RWPE2 (cell line): ENCODE results near the gene MB21D2.

Experiments
- ATAC-seq: fragments of 200-7000 bp; cut with Tn5 transposase; 3 replicates; pipeline ENCODE4 v1.9.1; 2021; ENCODE audit warnings: low read depth
- DNase-seq: peaks from one replicate; pipeline ENCODE4 v3.0.0-alpha.2; 2020; ENCODE audit warnings: low spot score
- H3K27ac ChIP-seq: fragments of 450-650 bp; 2 replicates; pipeline ENCODE4 v1.5.1; 2017; ENCODE audit warnings: mild to moderate bottlenecking; ENCODE audit not compliant: poor library complexity, severe bottlenecking
- H3K27me3 ChIP-seq: fragments of 250-450 bp; sonication (Bioruptor Pico); 2 replicates; pipeline ENCODE4 v1.5.1; 2021; ENCODE audit warnings: mild to moderate bottlenecking, moderate library complexity; ENCODE audit not compliant: insufficient read depth, poor library complexity, severe bottlenecking
- H3K36me3 ChIP-seq: fragments of 250-450 bp; sonication (Bioruptor Pico); 2 replicates; pipeline ENCODE4 v1.5.1; 2020; ENCODE audit warnings: low read depth, mild to moderate bottlenecking, moderate library complexity
- H3K4me1 ChIP-seq: fragments of 250-450 bp; sonication (Bioruptor Pico); 2 replicates; pipeline ENCODE4 v1.5.1; 2021; ENCODE audit warnings: mild to moderate bottlenecking, moderate library complexity; ENCODE audit not compliant: insufficient read depth, poor library complexity, severe bottlenecking
- H3K4me3 ChIP-seq: fragments of 250-450 bp; sonication (Bioruptor Pico); 2 replicates; pipeline ENCODE4 v1.5.1; 2021; ENCODE audit warnings: mild to moderate bottlenecking, moderate library complexity; ENCODE audit not compliant: severe bottlenecking
- H3K9me3 ChIP-seq: fragments of 250-450 bp; sonication (Bioruptor Pico); 2 replicates; pipeline ENCODE4 v1.5.1; 2021; ENCODE audit warnings: mild to moderate bottlenecking, moderate library complexity; ENCODE audit not compliant: severe bottlenecking
- TF ChIP-seq, protein P1 (sequence below): fragments of 450-650 bp; IDR thresholded peaks from one replicate; pipeline ENCODE4 v1.5.1; 2017; ENCODE audit warnings: mild to moderate bottlenecking, moderate library complexity; ENCODE audit not compliant: poor library complexity, severe bottlenecking

The MB21D2 gene

DNA sequence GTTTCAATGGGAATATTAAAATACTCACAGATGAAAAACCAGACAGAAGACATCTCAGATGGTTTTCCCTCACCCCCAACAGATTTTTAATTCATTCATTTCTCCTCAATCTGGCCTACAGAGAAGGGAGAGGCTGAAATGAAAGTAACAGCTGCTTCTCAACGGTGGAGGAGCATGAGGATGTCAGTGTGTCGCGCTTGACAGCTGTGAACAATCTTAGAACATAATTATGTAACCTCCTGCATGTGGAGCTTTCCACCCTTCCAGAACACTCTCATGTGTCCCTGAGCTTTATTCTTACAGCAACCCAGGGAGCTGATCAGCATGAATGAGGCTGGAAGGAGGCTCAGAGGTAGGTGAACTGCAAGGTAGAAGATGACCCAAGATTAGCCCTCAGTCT is 52.7 kb downstream of the MB21D2 start:
- Histone ChIP-seq H3K36me3 (no peaks in the 10 kb centered on the region), H3K27ac (no peak overlapping the region), H3K27me3 (no peaks in the 10 kb centered on the region), H3K4me3 (no peak overlapping the region), H3K4me1 (peaks cover 6% of the 10 kb centered on the region), H3K9me3 (no peaks in the 10 kb centered on the region)
- TF ChIP-seq, protein P1, sequence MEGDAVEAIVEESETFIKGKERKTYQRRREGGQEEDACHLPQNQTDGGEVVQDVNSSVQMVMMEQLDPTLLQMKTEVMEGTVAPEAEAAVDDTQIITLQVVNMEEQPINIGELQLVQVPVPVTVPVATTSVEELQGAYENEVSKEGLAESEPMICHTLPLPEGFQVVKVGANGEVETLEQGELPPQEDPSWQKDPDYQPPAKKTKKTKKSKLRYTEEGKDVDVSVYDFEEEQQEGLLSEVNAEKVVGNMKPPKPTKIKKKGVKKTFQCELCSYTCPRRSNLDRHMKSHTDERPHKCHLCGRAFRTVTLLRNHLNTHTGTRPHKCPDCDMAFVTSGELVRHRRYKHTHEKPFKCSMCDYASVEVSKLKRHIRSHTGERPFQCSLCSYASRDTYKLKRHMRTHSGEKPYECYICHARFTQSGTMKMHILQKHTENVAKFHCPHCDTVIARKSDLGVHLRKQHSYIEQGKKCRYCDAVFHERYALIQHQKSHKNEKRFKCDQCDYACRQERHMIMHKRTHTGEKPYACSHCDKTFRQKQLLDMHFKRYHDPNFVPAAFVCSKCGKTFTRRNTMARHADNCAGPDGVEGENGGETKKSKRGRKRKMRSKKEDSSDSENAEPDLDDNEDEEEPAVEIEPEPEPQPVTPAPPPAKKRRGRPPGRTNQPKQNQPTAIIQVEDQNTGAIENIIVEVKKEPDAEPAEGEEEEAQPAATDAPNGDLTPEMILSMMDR = no peak
- DNase-seq (no peak), ATAC-seq (no peak)

DNA sequence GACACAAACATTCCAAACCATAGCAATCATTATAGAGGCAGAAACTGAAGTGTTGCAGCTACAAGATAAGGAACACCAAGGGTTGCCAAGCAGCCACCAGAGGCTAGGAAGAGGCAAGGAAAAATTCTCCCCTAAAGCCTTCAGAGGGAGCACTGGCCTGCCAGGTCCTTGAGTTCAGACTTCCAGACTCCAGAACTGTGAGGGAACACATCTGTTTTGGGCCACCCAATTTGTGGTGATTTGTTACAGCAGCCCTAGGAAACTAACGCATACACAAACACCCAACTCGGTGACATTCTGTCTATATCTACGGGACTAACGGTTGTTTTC is 54.6 kb downstream of the MB21D2 start:
- no peak for ATAC-seq
- Histone ChIP-seq H3K27me3 (no peaks in the 10 kb centered on the region), H3K27ac (no peak overlapping the region), H3K4me3 (no peak overlapping the region), H3K4me1 (no peaks in the 10 kb centered on the region), H3K9me3 (no peaks in the 10 kb centered on the region), H3K36me3 (no peaks in the 10 kb centered on the region)
- TF ChIP-seq, protein P1 = no peak
- no peak for DNase-seq

DNA sequence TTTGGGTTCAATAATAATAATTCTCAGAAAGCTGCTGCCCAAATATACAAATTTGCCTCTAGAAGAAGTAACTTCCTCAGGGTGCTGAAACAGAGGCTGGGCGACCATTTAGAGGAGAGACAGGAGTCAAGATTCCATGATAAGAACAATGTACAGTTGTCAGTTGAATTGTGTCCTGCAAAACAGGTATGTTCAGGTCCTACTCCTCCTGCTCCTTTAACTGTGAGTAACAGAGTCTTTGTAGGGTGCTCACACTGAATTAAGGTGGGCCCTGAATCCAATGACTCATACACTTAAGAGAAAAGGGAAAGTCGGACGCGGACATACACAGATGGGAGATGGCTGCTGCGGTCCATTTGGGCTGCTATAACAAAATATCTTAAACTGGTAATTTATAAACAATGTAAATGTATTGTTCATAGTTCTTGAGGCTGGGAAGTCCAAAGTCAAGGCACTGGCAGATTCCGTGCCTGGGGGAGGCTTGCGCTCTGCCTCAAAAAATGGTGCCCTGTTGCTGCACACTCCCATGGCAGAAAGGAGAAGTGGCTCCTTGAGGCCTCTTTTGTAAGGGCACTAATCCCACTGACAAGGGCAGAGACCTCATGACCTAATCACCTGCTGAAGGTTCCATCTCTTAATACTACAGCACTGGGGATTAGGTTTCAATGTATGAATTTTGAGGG is 55.1 kb downstream of the MB21D2 start:
- no peak overlapping the region for H3K4me3 ChIP-seq
- no peaks in the 10 kb centered on the region for H3K27me3 ChIP-seq
- DNase-seq (no peak), ATAC-seq (no peak)
- no peaks in the 10 kb centered on the region for H3K36me3 ChIP-seq
- H3K27ac ChIP-seq = no peak overlapping the region
- TF ChIP-seq, protein P1 = no peak
- H3K4me1 ChIP-seq = no peaks in the 10 kb centered on the region
- H3K9me3 ChIP-seq = no peaks in the 10 kb centered on the region

DNA sequence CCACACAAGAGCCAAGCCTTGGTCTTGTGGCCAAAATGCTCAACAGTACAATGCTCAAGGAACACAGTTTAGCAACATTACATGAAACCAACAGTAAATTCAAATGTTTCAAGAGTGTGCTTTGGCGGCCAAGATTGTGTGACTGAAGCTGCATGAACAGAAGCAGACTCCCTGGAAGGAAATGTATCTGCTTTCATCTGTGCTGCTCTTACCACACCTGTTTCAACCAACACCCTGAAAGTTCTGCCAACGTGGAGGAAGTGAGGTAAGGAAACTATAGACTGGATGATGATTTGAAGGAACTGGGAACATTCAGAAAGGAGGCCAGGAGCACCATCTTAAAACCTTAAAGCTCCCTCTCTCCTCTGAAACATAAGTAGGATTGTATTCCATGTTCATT is 55.7 kb downstream of the MB21D2 start:
- ATAC-seq = no peak
- Histone ChIP-seq H3K27ac (no peak overlapping the region), H3K4me1 (no peaks in the 10 kb centered on the region)

DNA sequence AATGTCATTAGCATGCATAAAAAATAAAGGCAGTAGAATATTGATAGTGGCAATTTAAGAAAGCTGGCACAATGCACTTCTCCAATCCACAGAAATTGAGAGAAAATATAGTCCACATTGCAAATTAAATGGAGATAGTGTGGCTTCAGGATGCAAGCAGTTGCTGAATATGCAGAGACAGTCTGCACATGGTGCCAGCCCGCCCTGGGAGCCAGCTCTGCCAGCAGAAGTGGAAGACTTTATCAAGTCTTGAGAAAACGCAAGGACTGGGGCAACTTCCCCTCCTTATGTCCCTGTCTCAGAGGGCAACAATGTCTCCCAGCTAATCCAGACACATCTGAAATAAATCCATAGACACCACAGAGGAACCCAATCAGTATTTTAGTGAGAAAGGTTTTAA is 57.2 kb downstream of the MB21D2 start:
- Histone ChIP-seq H3K4me1 (no peaks in the 10 kb centered on the region), H3K27ac (no peak overlapping the region), H3K27me3 (no peaks in the 10 kb centered on the region), H3K4me3 (no peak overlapping the region), H3K9me3 (no peaks in the 10 kb centered on the region), H3K36me3 (no peaks in the 10 kb centered on the region)
- TF ChIP-seq, protein P1 = no peak
- ATAC-seq = no peak
- no peak for DNase-seq

More for the DNA sequence above, 55.7 kb downstream of the MB21D2 start:
- no peaks in the 10 kb centered on the region for H3K9me3 ChIP-seq
- TF ChIP-seq, protein P1 = no peak
- no peaks in the 10 kb centered on the region for H3K27me3 ChIP-seq
- no peak for DNase-seq
- no peak overlapping the region for H3K4me3 ChIP-seq
- H3K36me3 ChIP-seq = no peaks in the 10 kb centered on the region
